GM19025 (cell line): Measurements from ENCODE around the gene EMC8.
"Not testable (repeated sequence)": the region's sequence is repeated elsewhere in the genome, so short reads cannot be mapped to it uniquely, and the experiment has no call there.

Experiments used
- ATAC-seq: cut with Tn5 transposase; IDR thresholded peaks from one replicate; pipeline ENCODE4 v1.9.1; 2021; ENCODE audit warnings: mild to moderate bottlenecking, low read depth, moderate library complexity; ENCODE audit not compliant: unreplicated experiment

The EMC8 gene

GRCh38 chr16:85819245-85819644 lies 19.9 kb upstream of the EMC8 start:
- ATAC-seq = no peak

- ATAC-seq = not testable (repeated sequence)
Measured at GRCh38 chr16:85817195-85817594, 17.9 kb upstream of the EMC8 start.

GRCh38 chr16:85816159-85816558 lies 16.8 kb upstream of the EMC8 start:
- ATAC-seq = no peak

- no peak for ATAC-seq
Measured at GRCh38 chr16:85812811-85813700, 13.7 kb upstream of the EMC8 start.

GRCh38 chr16:85812031-85812807 lies 12.9 kb upstream of the EMC8 start:
- no peak for ATAC-seq

GRCh38 chr16:85810742-85811115 lies 11.4 kb upstream of the EMC8 start:
- ATAC-seq = no peak

GRCh38 chr16:85810097-85810741 lies 10.9 kb upstream of the EMC8 start:
- no peak for ATAC-seq

- ATAC-seq = no peak
Measured at GRCh38 chr16:85809645-85810044, 10.3 kb upstream of the EMC8 start.

GRCh38 chr16:85808926-85809325 lies 9.6 kb upstream of the EMC8 start:
- ATAC-seq = no peak

- not testable (repeated sequence) for ATAC-seq
Measured at GRCh38 chr16:85808104-85808503, 8.8 kb upstream of the EMC8 start.

- ATAC-seq = not testable (repeated sequence)
Measured at GRCh38 chr16:85807340-85807739, 8.0 kb upstream of the EMC8 start.

GRCh38 chr16:85806539-85806938 lies 7.2 kb upstream of the EMC8 start:
- ATAC-seq = no peak

GRCh38 chr16:85805442-85806045 lies 6.2 kb upstream of the EMC8 start:
- ATAC-seq = no peak

- ATAC-seq = no peak
Measured at GRCh38 chr16:85803570-85803969, 4.2 kb upstream of the EMC8 start.

GRCh38 chr16:85800321-85800669 lies 951 bp upstream of the EMC8 start:
- ATAC-seq = no peak

- no peak for ATAC-seq
Measured at GRCh38 chr16:85798901-85799496, 345 bp downstream of the EMC8 start.

GRCh38 chr16:85798283-85798776 lies 1.0 kb downstream of the EMC8 start:
- ATAC-seq = no peak

- no peak for ATAC-seq
Measured at GRCh38 chr16:85796599-85796998, 2.7 kb downstream of the EMC8 start.

GRCh38 chr16:85796152-85796551 lies 3.2 kb downstream of the EMC8 start:
- no peak for ATAC-seq

GRCh38 chr16:85794696-85795095 lies 4.6 kb downstream of the EMC8 start:
- no peak for ATAC-seq
